ENCODE measurements around the gene PLEKHG2. TPM values are rescaled to one million over a fixed set of nuclear protein-coding genes. Genes with fewer than 3 reads are reported as not detected.
A peak's percentile ranks its signal among the peaks of the same experiment; 100 is the strongest.

Gene PLEKHG2
- total and polyA plus RNA-seq, 9 of the 15 experiments (the other 6 are each of a cell fraction or from before 2014, with no cell fraction given), result 0.98 to 45.7 (median 9.8) TPM

DNA sequence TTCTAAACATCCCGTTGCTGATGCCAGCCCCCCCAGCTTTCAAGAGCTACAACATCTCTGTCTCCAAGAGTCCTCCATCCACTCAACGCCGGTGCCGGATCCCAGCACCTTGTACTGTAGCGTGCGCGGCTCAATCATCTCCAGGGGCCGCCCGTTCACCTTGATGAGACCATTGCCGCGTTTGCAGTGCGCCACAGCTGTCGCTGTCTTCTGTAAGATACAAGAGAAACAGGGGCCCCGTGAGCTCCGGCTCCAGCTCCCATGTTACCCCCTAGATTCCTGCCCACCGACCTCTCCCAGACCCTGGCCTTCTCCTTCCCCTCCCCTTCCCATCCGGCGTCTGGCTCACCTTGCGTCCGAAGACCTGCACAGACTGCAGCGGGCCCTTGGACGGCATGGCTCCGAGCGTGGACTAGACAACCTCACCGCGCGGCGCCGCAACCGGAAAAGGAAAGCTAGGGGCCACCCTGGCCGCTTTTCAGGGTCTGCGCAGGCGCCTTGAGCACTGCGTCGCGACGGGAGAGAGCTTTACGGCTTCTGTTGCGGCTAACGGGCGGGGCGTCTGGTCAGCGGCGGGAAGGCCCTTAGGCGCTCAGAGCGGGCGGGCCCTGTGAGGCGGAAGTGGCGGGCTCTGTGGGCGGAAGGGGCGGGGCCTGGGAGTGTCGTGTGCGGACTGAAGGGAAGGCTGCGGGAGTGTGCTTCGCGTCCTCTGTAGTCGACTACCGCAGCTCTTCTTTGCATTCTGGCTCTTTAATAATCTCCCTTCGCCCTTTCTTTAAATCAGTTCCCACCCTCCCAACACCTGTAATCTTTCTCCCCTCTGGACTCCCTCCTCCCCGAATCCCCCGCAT, 23.3 kb downstream of the PLEKHG2 start, which contains the start of gene RPS16 (continued):
- TF ChIP-seq HMG20B (CRISPR knock-in tag; IDR thresholded peaks at IDR 0.05) (no peak), ZNF134 (CRISPR knock-in tag; conservative IDR thresholded peaks at IDR 0.05) (no peak), HSF4 (CRISPR knock-in tag; IDR thresholded peaks at IDR 0.05; ENCODE audit: borderline replicate concordance) (no peak), MYBL2 (IDR thresholded peaks at IDR 0.05; ENCODE audit: low read depth) (no peak), MYBL2 (CRISPR knock-in tag; IDR thresholded peaks at IDR 0.05; ENCODE audit: borderline replicate concordance) (no peak), ZNF232 (CRISPR knock-in tag; IDR thresholded peaks at IDR 0.05) (no peak; the same call in 1 of the 2 replicates), ZNF347 (CRISPR knock-in tag; IDR thresholded peaks at IDR 0.05; ENCODE audit: low read depth) (no peak), ZNF57 (CRISPR knock-in tag; IDR thresholded peaks at IDR 0.05) (no peak), SREBF2 (CRISPR knock-in tag; IDR thresholded peaks at IDR 0.05) (no peak), FOXM1 (IDR thresholded peaks at IDR 0.05; ENCODE audit: low read depth) (no peak), FOXM1 (CRISPR knock-in tag; IDR thresholded peaks at IDR 0.05; ENCODE audit: low read depth) (no peak; the same call in 1 of the 2 replicates), STAG1 (CRISPR knock-in tag; IDR thresholded peaks at IDR 0.05; ENCODE audit: borderline replicate concordance) (no peak), SMAD2 (IDR thresholded peaks at IDR 0.05; ENCODE audit: low read depth, low read length) (no peak), ZNF764 (CRISPR knock-in tag; IDR thresholded peaks at IDR 0.05; ENCODE audit: low read depth) (no peak), EP400 (IDR thresholded peaks at IDR 0.05) (peak; percentile 99), ZNF24 (IDR thresholded peaks at IDR 0.05) (no peak), ZKSCAN8 (CRISPR knock-in tag; IDR thresholded peaks at IDR 0.05) (no peak)
- TF ChIP-seq, protein P1, sequence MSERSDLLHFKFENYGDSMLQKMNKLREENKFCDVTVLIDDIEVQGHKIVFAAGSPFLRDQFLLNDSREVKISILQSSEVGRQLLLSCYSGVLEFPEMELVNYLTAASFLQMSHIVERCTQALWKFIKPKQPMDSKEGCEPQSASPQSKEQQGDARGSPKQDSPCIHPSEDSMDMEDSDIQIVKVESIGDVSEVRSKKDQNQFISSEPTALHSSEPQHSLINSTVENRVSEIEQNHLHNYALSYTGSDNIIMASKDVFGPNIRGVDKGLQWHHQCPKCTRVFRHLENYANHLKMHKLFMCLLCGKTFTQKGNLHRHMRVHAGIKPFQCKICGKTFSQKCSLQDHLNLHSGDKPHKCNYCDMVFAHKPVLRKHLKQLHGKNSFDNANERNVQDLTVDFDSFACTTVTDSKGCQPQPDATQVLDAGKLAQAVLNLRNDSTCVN (CRISPR knock-in tag; IDR thresholded peaks at IDR 0.05), result no peak
- TF ChIP-seq, protein P2, sequence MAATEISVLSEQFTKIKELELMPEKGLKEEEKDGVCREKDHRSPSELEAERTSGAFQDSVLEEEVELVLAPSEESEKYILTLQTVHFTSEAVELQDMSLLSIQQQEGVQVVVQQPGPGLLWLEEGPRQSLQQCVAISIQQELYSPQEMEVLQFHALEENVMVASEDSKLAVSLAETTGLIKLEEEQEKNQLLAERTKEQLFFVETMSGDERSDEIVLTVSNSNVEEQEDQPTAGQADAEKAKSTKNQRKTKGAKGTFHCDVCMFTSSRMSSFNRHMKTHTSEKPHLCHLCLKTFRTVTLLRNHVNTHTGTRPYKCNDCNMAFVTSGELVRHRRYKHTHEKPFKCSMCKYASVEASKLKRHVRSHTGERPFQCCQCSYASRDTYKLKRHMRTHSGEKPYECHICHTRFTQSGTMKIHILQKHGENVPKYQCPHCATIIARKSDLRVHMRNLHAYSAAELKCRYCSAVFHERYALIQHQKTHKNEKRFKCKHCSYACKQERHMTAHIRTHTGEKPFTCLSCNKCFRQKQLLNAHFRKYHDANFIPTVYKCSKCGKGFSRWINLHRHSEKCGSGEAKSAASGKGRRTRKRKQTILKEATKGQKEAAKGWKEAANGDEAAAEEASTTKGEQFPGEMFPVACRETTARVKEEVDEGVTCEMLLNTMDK (IDR thresholded peaks at IDR 0.05; ENCODE audit: borderline replicate concordance, insufficient read depth, low read depth, low read length, poor library complexity, severe bottlenecking), result no peak
- TF ChIP-seq, protein P3, sequence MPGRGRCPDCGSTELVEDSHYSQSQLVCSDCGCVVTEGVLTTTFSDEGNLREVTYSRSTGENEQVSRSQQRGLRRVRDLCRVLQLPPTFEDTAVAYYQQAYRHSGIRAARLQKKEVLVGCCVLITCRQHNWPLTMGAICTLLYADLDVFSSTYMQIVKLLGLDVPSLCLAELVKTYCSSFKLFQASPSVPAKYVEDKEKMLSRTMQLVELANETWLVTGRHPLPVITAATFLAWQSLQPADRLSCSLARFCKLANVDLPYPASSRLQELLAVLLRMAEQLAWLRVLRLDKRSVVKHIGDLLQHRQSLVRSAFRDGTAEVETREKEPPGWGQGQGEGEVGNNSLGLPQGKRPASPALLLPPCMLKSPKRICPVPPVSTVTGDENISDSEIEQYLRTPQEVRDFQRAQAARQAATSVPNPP (IDR thresholded peaks at IDR 0.05; ENCODE audit: borderline replicate concordance, insufficient read depth, insufficient read length), result no peak
- TF ChIP-seq, protein P4, sequence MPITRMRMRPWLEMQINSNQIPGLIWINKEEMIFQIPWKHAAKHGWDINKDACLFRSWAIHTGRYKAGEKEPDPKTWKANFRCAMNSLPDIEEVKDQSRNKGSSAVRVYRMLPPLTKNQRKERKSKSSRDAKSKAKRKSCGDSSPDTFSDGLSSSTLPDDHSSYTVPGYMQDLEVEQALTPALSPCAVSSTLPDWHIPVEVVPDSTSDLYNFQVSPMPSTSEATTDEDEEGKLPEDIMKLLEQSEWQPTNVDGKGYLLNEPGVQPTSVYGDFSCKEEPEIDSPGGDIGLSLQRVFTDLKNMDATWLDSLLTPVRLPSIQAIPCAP (CRISPR knock-in tag; IDR thresholded peaks at IDR 0.05; ENCODE audit: borderline replicate concordance), result no peak
